Trophoblast cell (in vitro differentiated cells and primary cell): Measurements from ENCODE around the gene BEST2.
"Not testable (repeated sequence)": the region's sequence is repeated elsewhere in the genome, so short reads cannot be mapped to it uniquely, and the experiment has no call there.

ENCODE experiments used
- DNase-seq, 2 donors: peaks; one replicate each; pipeline ENCODE4 v3.0.0-alpha.2; 2016
- H2AFZ ChIP-seq: 2 replicates; pipeline ENCODE4 v1.6.1; 2013; ENCODE audit warnings: low read length, moderate library complexity, mild to moderate bottlenecking; ENCODE audit not compliant: insufficient read depth, poor library complexity
- H2AK5ac ChIP-seq: 2 replicates; pipeline ENCODE4 v1.6.1; 2013; ENCODE audit warnings: mild to moderate bottlenecking, low read length
- H2BK120ac ChIP-seq: 2 replicates; pipeline ENCODE4 v1.6.1; 2013; ENCODE audit warnings: low read length, mild to moderate bottlenecking, moderate library complexity; ENCODE audit not compliant: insufficient read depth, poor library complexity
- H2BK12ac ChIP-seq: 2 replicates; pipeline ENCODE4 v1.6.1; 2013; ENCODE audit warnings: mild to moderate bottlenecking, low read length, moderate library complexity
- H2BK5ac ChIP-seq: 2 replicates; pipeline ENCODE4 v1.6.1; 2013; ENCODE audit warnings: low read length, low read depth, moderate library complexity, mild to moderate bottlenecking; ENCODE audit not compliant: poor library complexity
- H3K14ac ChIP-seq: 2 replicates; pipeline ENCODE4 v1.6.1; 2013; ENCODE audit warnings: mild to moderate bottlenecking, low read length
- H3K18ac ChIP-seq: 2 replicates; pipeline ENCODE4 v1.6.1; 2013; ENCODE audit warnings: mild to moderate bottlenecking, low read length
- H3K23ac ChIP-seq: 2 replicates; pipeline ENCODE4 v1.6.1; 2013; ENCODE audit warnings: low read length
- H3K27ac ChIP-seq: 2 replicates; pipeline ENCODE4 v1.5.1; 2013; ENCODE audit warnings: low read depth, mild to moderate bottlenecking, inconsistent platforms, low read length, moderate library complexity
- H3K27me3 ChIP-seq: 2 replicates; pipeline ENCODE4 v1.6.1; 2013; ENCODE audit warnings: inconsistent platforms, mild to moderate bottlenecking, low read length, moderate library complexity; ENCODE audit not compliant: insufficient read depth
- H3K36me3 ChIP-seq, 2 experiments: 1 replicate in 1 of 2; 2 replicates in 1 of 2; pipeline ENCODE4 v1.6.1; 2013; ENCODE audit warnings: low read length in 2 of 2, mild to moderate bottlenecking in 2 of 2, moderate library complexity in 1 of 2; ENCODE audit not compliant: insufficient read depth in 2 of 2, control insufficient read depth in 1 of 2
- H3K4ac ChIP-seq: 2 replicates; pipeline ENCODE4 v1.6.1; 2013; ENCODE audit warnings: low read depth, mild to moderate bottlenecking, low read length, moderate library complexity
- H3K4me1 ChIP-seq, 2 experiments: 1 replicate in 1 of 2; 2 replicates in 1 of 2; pipeline ENCODE4 v1.6.1; 2013; ENCODE audit warnings: low read length in 2 of 2, mild to moderate bottlenecking in 2 of 2, moderate library complexity in 1 of 2; ENCODE audit not compliant: insufficient read depth in 2 of 2, control insufficient read depth in 1 of 2
- H3K4me2 ChIP-seq: 2 replicates; pipeline ENCODE4 v1.6.1; 2013; ENCODE audit warnings: inconsistent platforms, mild to moderate bottlenecking, low read length, moderate library complexity
- H3K4me3 ChIP-seq: 2 replicates; pipeline ENCODE4 v1.5.1; 2013; ENCODE audit warnings: mild to moderate bottlenecking, low read depth, low read length, inconsistent platforms
- H3K79me1 ChIP-seq: one replicate; pipeline ENCODE4 v1.6.1; 2013; ENCODE audit warnings: low read length
- H3K79me2 ChIP-seq: 2 replicates; pipeline ENCODE4 v1.6.1; 2013; ENCODE audit warnings: low read length, mild to moderate bottlenecking; ENCODE audit not compliant: control insufficient read depth, insufficient read depth, poor library complexity
- H3K9ac ChIP-seq: 2 replicates; pipeline ENCODE4 v1.6.1; 2013; ENCODE audit warnings: mild to moderate bottlenecking, low read length
- H3K9me3 ChIP-seq: 2 replicates; pipeline ENCODE4 v1.6.1; 2013; ENCODE audit warnings: low read depth, mild to moderate bottlenecking, control low read depth, inconsistent platforms, low read length; ENCODE audit not compliant: insufficient read depth
- H4K12ac ChIP-seq: 2 replicates; pipeline ENCODE4 v1.6.1; 2013; ENCODE audit warnings: low read depth, mild to moderate bottlenecking, low read length, moderate library complexity
- H4K8ac ChIP-seq: 2 replicates; pipeline ENCODE4 v1.6.1; 2013; ENCODE audit warnings: low read depth, mild to moderate bottlenecking, low read length, moderate library complexity
- H4K91ac ChIP-seq: one replicate; pipeline ENCODE4 v1.6.1; 2013; ENCODE audit warnings: low read depth, mild to moderate bottlenecking, low read length, moderate library complexity
- WGBS: extraction: QIAGEN DNeasy Blood & Tissue Kit; methylation state at CpG from one replicate; pipeline ENCODE4 v1.1.7; 2013; ENCODE audit warnings: missing lambda C conversion rate; ENCODE audit not compliant: insufficient read length, insufficient coverage; ENCODE audit errors: extremely low coverage; 5-methylcytosine and 5-hydroxymethylcytosine counted together

The BEST2 gene

GRCh38 chr19:12713304-12713703 is 38.3 kb upstream of the BEST2 start:
- H3K4ac ChIP-seq = not testable (repeated sequence)
- WGBS = no CpG with 5 or more reads among the region's 9 CpGs

GRCh38 chr19:12715102-12715501 is 36.5 kb upstream of the BEST2 start:
- Histone ChIP-seq H3K79me1 (no peaks in the 10 kb centered on the region), H2BK5ac (no peak overlapping the region), H3K4me1 (no peaks in the 10 kb centered on the region), H3K27ac (no peak overlapping the region), H2BK120ac (no peak overlapping the region), H3K4me3 (peak overlapping the region; percentile 37), H3K9me3 (no peaks in the 10 kb centered on the region), H3K23ac (no peak overlapping the region), H3K4me2 (no peak overlapping the region), H2AK5ac (no peak overlapping the region), H3K14ac (no peak overlapping the region), H3K18ac (no peak overlapping the region), H3K27me3 (no peaks in the 10 kb centered on the region), H4K8ac (no peak overlapping the region), H3K9ac (no peak overlapping the region), H3K79me2 (no peaks in the 10 kb centered on the region), H2AFZ (no peak overlapping the region), H3K4ac (no peak overlapping the region), H3K36me3 (peaks cover 66 to 72% of the 10 kb centered on the region in 2 experiments), H4K12ac (no peak overlapping the region), H4K91ac (no peak overlapping the region), H2BK12ac (no peak overlapping the region)
- DNase-seq = no peak
- WGBS = no CpG with 5 or more reads among the region's 15 CpGs

More at GRCh38 chr19:12713304-12713703, 38.3 kb upstream of the BEST2 start:
- DNase-seq, H4K12ac ChIP-seq, H3K14ac ChIP-seq, H2BK120ac ChIP-seq, H3K4me2 ChIP-seq, H3K27ac ChIP-seq, H4K91ac ChIP-seq, H2BK12ac ChIP-seq, H3K18ac ChIP-seq, H3K23ac ChIP-seq, H3K9ac ChIP-seq, H2AFZ ChIP-seq, H3K4me1 ChIP-seq, H4K8ac ChIP-seq, H2BK5ac ChIP-seq, H3K79me1 ChIP-seq, H3K79me2 ChIP-seq, H2AK5ac ChIP-seq, H3K27me3 ChIP-seq, H3K4me3 ChIP-seq, H3K9me3 ChIP-seq: not testable (repeated sequence)
- H3K36me3 ChIP-seq = peaks cover 72 to 75% of the 10 kb centered on the region in 2 experiments

- Histone ChIP-seq H4K8ac (no peak overlapping the region), H3K27ac (no peak overlapping the region), H2AK5ac (no peak overlapping the region), H3K4ac (no peak overlapping the region), H3K23ac (no peak overlapping the region), H3K36me3 (peaks cover 60 to 66% of the 10 kb centered on the region in 2 experiments), H4K12ac (no peak overlapping the region), H3K14ac (no peak overlapping the region), H2BK12ac (no peak overlapping the region), H2AFZ (no peak overlapping the region), H3K79me1 (no peaks in the 10 kb centered on the region), H3K4me1 (peaks cover 3 to 4% of the 10 kb centered on the region in 2 experiments), H3K9me3 (no peaks in the 10 kb centered on the region), H3K27me3 (no peaks in the 10 kb centered on the region), H2BK5ac (no peak overlapping the region), H2BK120ac (no peak overlapping the region), H3K9ac (no peak overlapping the region), H3K4me3 (no peak overlapping the region), H3K4me2 (no peak overlapping the region), H3K18ac (no peak overlapping the region), H4K91ac (no peak overlapping the region), H3K79me2 (peaks cover 8% of the 10 kb centered on the region)
- DNase-seq = peak; percentile 85 to 87
- no CpG with 5 or more reads among the region's 3 CpGs for WGBS
Observed at GRCh38 chr19:12715929-12716328, 35.7 kb upstream of the BEST2 start.

GRCh38 chr19:12720296-12720695 is 31.3 kb upstream of the BEST2 start:
- Histone ChIP-seq H3K27me3 (no peaks in the 10 kb centered on the region), H3K79me2 (peaks cover 23% of the 10 kb centered on the region), H3K27ac (no peak overlapping the region), H3K9me3 (no peaks in the 10 kb centered on the region), H3K9ac (no peak overlapping the region), H3K4me2 (peak overlapping the region; percentile 86), H2BK5ac (no peak overlapping the region), H2BK120ac (no peak overlapping the region), H3K36me3 (peaks cover 30 to 31% of the 10 kb centered on the region in 2 experiments), H3K4ac (peak overlapping the region; percentile 99), H3K14ac (no peak overlapping the region), H4K8ac (no peak overlapping the region), H3K23ac (no peak overlapping the region), H2AK5ac (no peak overlapping the region), H4K91ac (no peak overlapping the region), H4K12ac (no peak overlapping the region), H3K79me1 (peaks cover 22% of the 10 kb centered on the region), H3K4me1 (peaks cover 3 to 5% of the 10 kb centered on the region in 2 experiments), H2BK12ac (no peak overlapping the region), H3K18ac (no peak overlapping the region), H3K4me3 (no peak overlapping the region), H2AFZ (no peak overlapping the region)
- no CpG with 5 or more reads among the region's 10 CpGs for WGBS
- no peak for DNase-seq
